ENCODE data around the gene SLFNL1. TPM values are rescaled to one million over a fixed set of nuclear protein-coding genes. Genes with fewer than 3 reads are reported as not detected.

Gene SLFNL1
- total and polyA plus RNA-seq, 5 donors from 2014 or later = 0.07 to 0.41 (median 0.34) TPM; not detected in 1

GRCh38 chr1:40969445-40969844 lies 52.1 kb downstream of the SLFNL1 start:
- DNase-seq (no peak), ATAC-seq (ENCODE audit: low read depth in 2 of 2) (no peak)
- H3K4me3 ChIP-seq (ENCODE audit: low read depth, low read length) = no peak overlapping the region
- H3K27ac Mint-ChIP-seq = no peak overlapping the region
- H3K4me1 Mint-ChIP-seq = no peaks in the 10 kb centered on the region
- H3K27ac ChIP-seq (ENCODE audit: insufficient read depth, low read length, poor library complexity, severe bottlenecking) = no peak overlapping the region
- no peaks in the 10 kb centered on the region for H3K9me3 ChIP-seq (ENCODE audit: control insufficient read depth in 2 of 2, low read length in 2 of 2)
- no peaks in the 10 kb centered on the region for H3K36me3 Mint-ChIP-seq
- peaks cover 4% of the 10 kb centered on the region for H3K27me3 Mint-ChIP-seq
- no peaks in the 10 kb centered on the region for H3K4me1 ChIP-seq (ENCODE audit: control insufficient read depth, insufficient read depth, low read length, poor library complexity, severe bottlenecking)
- H3K9me3 Mint-ChIP-seq = no peaks in the 10 kb centered on the region
- H3K36me3 ChIP-seq (ENCODE audit: control insufficient read depth, insufficient read depth, low read length) = no peaks in the 10 kb centered on the region
- H3K27me3 ChIP-seq (ENCODE audit: control insufficient read depth, insufficient read depth, low read length) = no peaks in the 10 kb centered on the region
- no peak overlapping the region for H3K4me3 Mint-ChIP-seq

GRCh38 chr1:40966417-40966816 lies 55.1 kb downstream of the SLFNL1 start:
- Mint-ChIP-seq H3K4me3 (no peak overlapping the region), H3K27ac (no peak overlapping the region), H3K4me1 (no peaks in the 10 kb centered on the region), H3K9me3 (no peaks in the 10 kb centered on the region), H3K27me3 (peaks cover 4% of the 10 kb centered on the region), H3K36me3 (no peaks in the 10 kb centered on the region)
- Histone ChIP-seq H3K4me1 (ENCODE audit: control insufficient read depth, insufficient read depth, low read length, poor library complexity, severe bottlenecking) (no peaks in the 10 kb centered on the region), H3K27ac (ENCODE audit: insufficient read depth, low read length, poor library complexity, severe bottlenecking) (no peak overlapping the region), H3K9me3 (ENCODE audit: control insufficient read depth in 2 of 2, low read length in 2 of 2) (no peaks in the 10 kb centered on the region), H3K36me3 (ENCODE audit: control insufficient read depth, insufficient read depth, low read length) (no peaks in the 10 kb centered on the region), H3K27me3 (ENCODE audit: control insufficient read depth, insufficient read depth, low read length) (no peaks in the 10 kb centered on the region), H3K4me3 (ENCODE audit: low read depth, low read length) (no peak overlapping the region)
- ATAC-seq (ENCODE audit: low read depth in 2 of 2) = no peak
- no peak for DNase-seq

Other genes starting within 250 kb of the SLFNL1 start
- 0.44 TPM for gene KCNQ4, start 237.9 kb downstream of the SLFNL1 start, total RNA-seq
- gene KCNQ4, start 237.9 kb downstream of the SLFNL1 start, polyA plus RNA-seq = under 1 TPM in 3 of 4 donors, not detected in 1; 0.10 to 0.25 (median 0.13) TPM
- gene CITED4, start 159.4 kb downstream of the SLFNL1 start, total RNA-seq = 14.8 TPM
- 10 to 100 TPM in 3 of 4 donors, 1 to 10 TPM in 1; 7.0 to 15.8 (median 13.3) TPM for gene CITED4, start 159.4 kb downstream of the SLFNL1 start, polyA plus RNA-seq
- gene CTPS1, start 42.0 kb downstream of the SLFNL1 start, total RNA-seq = 42.5 TPM
- 10 to 100 TPM; 12.5 to 14.9 (median 13.2) TPM for gene CTPS1, start 42.0 kb downstream of the SLFNL1 start, polyA plus RNA-seq
- gene SCMH1, start 220.6 kb upstream of the SLFNL1 start, total RNA-seq = 27.6 TPM
- 1 to 10 TPM; 3.4 to 7.3 (median 5.2) TPM for gene SCMH1, start 220.6 kb upstream of the SLFNL1 start, polyA plus RNA-seq

All from CD4-positive, CD25-positive, alpha-beta regulatory T cell (primary cell).